ENCODE measurements around the gene SLC1A3. TPM values are rescaled to one million over a fixed set of nuclear protein-coding genes. Genes with fewer than 3 reads are reported as not detected.

Gene SLC1A3
- total RNA-seq, 1 experiment from 2014 or later = not detected

- peak; percentile 33 for DNase-seq (ENCODE audit: low read depth)
- in situ Hi-C loops (cut with HindIII; ENCODE audit: low pct_unique_long_range_greater_than_20kb, low sequenced_read_pairs) = no loop called here
Observed at GRCh38 chr5:36666986-36667385, 60.6 kb downstream of the SLC1A3 start.

- in situ Hi-C loops (cut with HindIII; ENCODE audit: low pct_unique_long_range_greater_than_20kb, low sequenced_read_pairs) = no loop called here
Observed at GRCh38 chr5:36667824-36668223, 61.4 kb downstream of the SLC1A3 start.

GRCh38 chr5:36669015-36669651 is 62.7 kb downstream of the SLC1A3 start:
- in situ Hi-C loops (cut with HindIII; ENCODE audit: low pct_unique_long_range_greater_than_20kb, low sequenced_read_pairs) = no loop called here
- no peak for DNase-seq (ENCODE audit: low read depth)

More at GRCh38 chr5:36667824-36668223, 61.4 kb downstream of the SLC1A3 start:
- no peak for DNase-seq (ENCODE audit: low read depth)

DNA sequence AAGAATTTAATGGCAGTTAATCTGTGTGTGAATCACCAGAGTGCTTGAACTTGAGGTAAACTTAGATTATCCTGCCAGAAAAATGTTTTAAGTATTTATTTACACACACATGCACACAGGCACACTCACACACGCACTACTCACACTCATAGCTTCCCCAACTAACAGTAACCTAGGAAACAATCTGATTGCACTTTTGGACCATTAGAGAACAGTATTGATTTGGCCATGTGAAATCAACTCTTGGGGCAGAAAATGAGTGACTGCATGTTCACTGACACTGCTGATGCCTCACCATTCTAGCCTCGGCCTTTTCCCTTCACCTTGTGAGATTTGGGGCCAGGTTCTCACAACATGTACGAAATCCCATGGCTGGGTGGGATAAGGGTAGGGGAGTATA is 64.1 kb downstream of the SLC1A3 start:
- in situ Hi-C loops (cut with HindIII; ENCODE audit: low pct_unique_long_range_greater_than_20kb, low sequenced_read_pairs) = no loop called here
- no peak for DNase-seq (ENCODE audit: low read depth)

DNA sequence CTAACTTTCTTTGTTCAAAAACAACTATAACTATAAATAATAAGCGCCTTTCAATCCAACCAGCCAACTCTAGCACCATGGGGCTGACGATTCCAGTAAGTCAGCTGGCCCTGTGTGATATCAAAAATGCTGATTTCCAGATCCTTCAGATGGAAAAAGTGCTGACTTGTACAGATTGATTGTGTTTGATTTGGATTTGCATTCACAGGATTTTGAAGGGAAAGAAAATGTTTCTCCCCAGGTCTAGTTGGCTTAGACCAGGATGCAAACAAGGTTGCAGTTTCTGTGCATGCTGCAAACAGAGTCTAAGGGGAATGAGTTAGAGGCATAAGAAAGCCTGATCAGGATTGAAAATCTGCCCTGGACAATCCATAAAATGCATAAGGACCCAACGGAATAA is 68.9 kb downstream of the SLC1A3 start:
- no peak for DNase-seq (ENCODE audit: low read depth)
- in situ Hi-C loops (cut with HindIII; ENCODE audit: low pct_unique_long_range_greater_than_20kb, low sequenced_read_pairs) = no loop called here

DNA sequence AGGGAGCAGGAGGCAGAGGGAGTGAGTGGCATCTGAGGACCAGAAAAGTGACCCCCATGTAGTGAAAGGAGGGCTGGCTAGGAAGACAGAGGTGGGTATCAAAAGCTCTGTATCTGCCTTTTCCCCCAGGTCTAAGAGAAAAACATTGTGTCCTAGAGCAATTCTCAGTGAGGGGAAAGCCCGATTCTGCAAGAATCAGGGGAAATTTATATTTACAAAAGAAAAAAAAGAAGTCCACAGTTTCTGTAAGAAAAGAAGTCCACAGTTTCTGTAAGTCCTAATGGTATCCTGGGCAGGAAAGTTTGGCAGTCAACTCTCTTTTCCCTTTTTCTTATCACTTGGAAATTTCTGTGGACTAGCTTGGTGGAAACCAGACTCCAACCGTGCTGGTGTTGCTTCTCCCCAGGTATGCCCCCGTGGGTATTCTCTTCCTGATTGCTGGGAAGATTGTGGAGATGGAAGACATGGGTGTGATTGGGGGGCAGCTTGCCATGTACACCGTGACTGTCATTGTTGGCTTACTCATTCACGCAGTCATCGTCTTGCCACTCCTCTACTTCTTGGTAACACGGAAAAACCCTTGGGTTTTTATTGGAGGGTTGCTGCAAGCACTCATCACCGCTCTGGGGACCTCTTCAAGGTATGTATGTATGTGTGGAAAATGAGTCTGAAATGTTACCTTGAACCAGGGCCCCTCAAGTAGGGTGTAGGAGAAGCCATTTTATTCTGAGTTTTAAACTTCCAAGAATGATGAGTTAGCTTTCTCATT is 73.0 kb downstream of the SLC1A3 start:
- no peak for DNase-seq (ENCODE audit: low read depth)
- in situ Hi-C loops (cut with HindIII; ENCODE audit: low pct_unique_long_range_greater_than_20kb, low sequenced_read_pairs) = no loop called here

GRCh38 chr5:36680066-36680465 is 73.7 kb downstream of the SLC1A3 start:
- no peak for DNase-seq (ENCODE audit: low read depth)
- in situ Hi-C loops (cut with HindIII; ENCODE audit: low pct_unique_long_range_greater_than_20kb, low sequenced_read_pairs) = no loop called here

DNA sequence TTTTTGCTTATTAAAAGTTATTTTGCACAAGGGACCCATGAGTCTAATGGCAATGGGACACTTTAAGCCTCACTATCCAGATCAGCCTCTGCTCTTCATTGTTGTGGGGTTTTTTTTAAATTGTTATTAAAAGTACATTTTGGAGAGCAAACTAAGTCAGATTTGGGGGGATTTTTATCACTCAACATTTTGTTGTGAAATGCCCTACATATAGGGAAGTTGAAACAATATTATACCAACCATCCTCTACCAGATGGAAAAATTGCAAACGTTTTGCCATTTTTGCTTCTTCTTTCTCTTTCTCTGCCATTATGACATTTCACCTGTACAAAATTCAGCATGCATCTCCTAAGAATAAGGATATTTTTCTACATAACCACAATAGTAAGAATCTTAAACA is 75.3 kb downstream of the SLC1A3 start:
- no peak for DNase-seq (ENCODE audit: low read depth)
- in situ Hi-C loops (cut with HindIII; ENCODE audit: low pct_unique_long_range_greater_than_20kb, low sequenced_read_pairs) = no loop called here

DNA sequence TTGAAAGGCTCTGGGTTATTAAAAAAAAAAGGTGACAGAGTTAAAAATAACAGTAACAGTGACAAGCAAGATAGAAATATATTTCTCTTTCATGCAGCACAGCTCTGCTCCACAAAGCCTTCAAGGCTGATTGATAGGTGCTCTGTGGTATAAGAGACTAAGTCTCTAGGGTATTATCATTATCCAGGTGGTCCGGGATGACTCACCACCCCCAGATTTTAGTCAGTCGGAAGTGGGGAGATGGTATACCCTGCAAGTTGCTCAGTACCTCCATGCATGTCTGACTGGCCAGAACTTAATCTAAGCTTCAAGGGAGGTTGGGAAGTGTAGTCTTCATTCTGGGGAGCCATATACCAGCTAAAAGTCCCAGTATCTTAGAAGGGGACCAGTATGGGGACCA is 76.1 kb downstream of the SLC1A3 start:
- in situ Hi-C loops (cut with HindIII; ENCODE audit: low pct_unique_long_range_greater_than_20kb, low sequenced_read_pairs) = no loop called here

GRCh38 chr5:36683821-36684434 is 77.5 kb downstream of the SLC1A3 start:
- in situ Hi-C loops (cut with HindIII; ENCODE audit: low pct_unique_long_range_greater_than_20kb, low sequenced_read_pairs) = no loop called here
- no peak for DNase-seq (ENCODE audit: low read depth)

More for the DNA sequence above, 76.1 kb downstream of the SLC1A3 start:
- no peak for DNase-seq (ENCODE audit: low read depth)

DNA sequence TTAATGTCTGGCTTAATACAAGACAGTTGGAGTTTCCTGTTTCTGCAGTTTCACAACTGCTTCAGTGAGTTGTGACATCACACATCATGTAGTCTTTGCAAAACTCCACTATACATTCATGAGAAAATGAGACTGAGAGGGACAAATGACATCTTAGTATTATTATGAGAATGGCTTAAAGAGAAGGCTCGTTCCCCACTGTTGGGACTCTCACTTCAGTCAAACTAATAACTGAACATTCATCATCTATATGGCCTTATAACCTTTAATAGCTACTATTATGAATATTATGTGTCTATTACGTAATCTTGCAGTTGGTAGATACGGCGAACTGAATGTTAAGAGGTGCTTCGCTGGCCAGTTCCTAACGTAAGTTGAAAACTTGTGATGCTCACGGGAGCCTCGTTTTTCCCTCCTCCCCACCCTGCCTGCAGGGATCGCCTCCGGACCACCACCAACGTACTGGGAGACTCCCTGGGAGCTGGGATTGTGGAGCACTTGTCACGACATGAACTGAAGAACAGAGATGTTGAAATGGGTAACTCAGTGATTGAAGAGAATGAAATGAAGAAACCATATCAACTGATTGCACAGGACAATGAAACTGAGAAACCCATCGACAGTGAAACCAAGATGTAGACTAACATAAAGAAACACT is 79.4 kb downstream of the SLC1A3 start:
- no peak for DNase-seq (ENCODE audit: low read depth)
- in situ Hi-C loops (cut with HindIII; ENCODE audit: low pct_unique_long_range_greater_than_20kb, low sequenced_read_pairs) = no loop called here

DNA sequence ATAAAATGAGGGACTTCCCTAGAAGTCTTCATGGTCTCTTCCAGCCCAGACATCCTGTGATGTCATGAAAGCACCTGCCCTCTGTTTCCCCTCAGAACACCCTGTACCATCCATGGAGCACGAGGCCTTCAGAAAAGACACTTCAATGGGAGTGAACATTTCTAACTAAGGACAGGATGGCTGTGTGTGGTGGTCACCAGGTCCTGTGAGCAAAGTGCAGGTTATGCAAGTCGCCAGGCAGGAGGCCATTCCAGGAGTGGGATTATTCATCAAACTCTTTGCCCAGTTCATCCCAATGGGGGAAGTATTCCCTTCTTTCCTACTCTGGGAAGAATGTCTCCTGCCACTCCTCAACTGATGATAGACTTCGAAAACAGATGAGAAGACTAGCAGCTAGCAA is 80.5 kb downstream of the SLC1A3 start:
- no peak for DNase-seq (ENCODE audit: low read depth)
- in situ Hi-C loops (cut with HindIII; ENCODE audit: low pct_unique_long_range_greater_than_20kb, low sequenced_read_pairs) = no loop called here

DNA sequence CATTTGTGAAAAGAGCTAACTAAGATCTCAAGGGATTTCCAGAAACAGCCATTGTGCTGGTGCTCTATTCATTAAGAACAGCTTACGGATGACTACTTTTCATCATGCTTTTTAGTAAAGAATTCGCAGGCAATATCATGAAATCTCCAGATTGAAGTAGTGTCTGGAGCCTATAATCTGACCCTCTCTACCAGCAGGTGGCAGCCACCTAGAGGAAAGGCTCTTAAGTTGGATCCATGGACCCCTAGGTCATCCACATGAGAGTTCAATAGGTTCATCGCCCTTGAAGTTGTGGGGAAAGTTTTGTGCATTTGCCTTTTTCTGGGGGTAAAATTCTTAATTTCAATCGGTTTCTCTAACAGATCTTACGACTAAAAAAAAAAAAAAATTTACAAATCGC is 82.3 kb downstream of the SLC1A3 start:
- in situ Hi-C loops (cut with HindIII; ENCODE audit: low pct_unique_long_range_greater_than_20kb, low sequenced_read_pairs) = no loop called here
- DNase-seq (ENCODE audit: low read depth) = no peak

- in situ Hi-C loops (cut with HindIII; ENCODE audit: low pct_unique_long_range_greater_than_20kb, low sequenced_read_pairs) = no loop called here
- DNase-seq (ENCODE audit: low read depth) = no peak
Observed at GRCh38 chr5:36689225-36689624, 82.8 kb downstream of the SLC1A3 start.

- DNase-seq (ENCODE audit: low read depth) = peak; percentile 74
- in situ Hi-C loops (cut with HindIII; ENCODE audit: low pct_unique_long_range_greater_than_20kb, low sequenced_read_pairs) = no loop called here
Observed at GRCh38 chr5:36690041-36690961, 83.9 kb downstream of the SLC1A3 start.

DNA sequence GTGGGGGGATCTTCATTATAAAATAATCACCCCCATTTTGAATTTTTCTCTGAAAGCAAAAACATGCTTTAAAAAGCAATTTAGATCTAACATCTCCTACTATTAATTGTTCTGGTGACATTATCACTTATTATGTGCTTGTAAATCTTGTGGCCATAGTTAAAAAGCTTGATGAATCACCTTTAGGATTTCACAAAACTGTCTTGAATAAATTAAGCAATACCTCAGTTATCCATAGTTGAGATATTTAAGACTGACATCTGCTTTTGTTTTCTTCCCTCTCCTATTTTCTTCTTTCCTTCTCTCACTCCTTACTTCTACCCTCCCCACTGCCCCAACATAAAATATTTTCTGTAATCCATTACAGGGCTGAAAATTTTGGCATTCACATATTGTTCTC is 84.8 kb downstream of the SLC1A3 start:
- in situ Hi-C loops (cut with HindIII; ENCODE audit: low pct_unique_long_range_greater_than_20kb, low sequenced_read_pairs) = no loop called here
- DNase-seq (ENCODE audit: low read depth) = no peak

DNA sequence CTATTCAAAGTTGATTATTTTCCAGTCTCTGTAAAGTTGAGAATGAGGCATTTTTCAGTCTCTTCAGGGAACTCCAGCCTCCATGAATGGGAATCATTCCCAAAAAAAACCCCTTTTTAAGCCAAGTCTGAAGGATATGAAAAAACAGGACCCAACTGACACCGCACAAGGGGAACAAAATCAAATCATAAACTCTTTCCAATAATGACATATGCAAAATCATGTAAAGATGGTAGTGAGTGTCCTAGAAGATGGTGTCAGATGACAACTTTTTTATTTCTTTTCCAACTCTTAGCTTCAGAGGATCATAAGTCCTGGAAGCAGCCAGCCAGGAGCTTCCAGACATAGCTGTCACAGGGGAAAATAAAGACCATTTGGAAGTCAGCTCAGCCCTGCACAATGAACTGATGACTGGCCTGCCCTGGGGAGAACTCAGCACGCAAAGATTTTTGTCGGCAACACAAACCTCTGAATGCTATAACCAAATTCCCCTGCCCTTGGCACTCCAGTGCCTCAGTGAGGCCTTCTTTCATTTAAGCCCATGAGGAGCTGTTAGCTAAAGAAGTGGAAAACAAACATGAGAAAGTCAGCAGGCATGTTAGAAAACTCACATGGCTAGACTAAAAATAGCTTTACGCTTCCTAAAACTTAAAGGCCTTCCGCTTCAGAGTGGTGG is 85.4 kb downstream of the SLC1A3 start:
- DNase-seq (ENCODE audit: low read depth) = no peak
- in situ Hi-C loops (cut with HindIII; ENCODE audit: low pct_unique_long_range_greater_than_20kb, low sequenced_read_pairs) = no loop called here
